Brain microvascular endothelial cell (primary cell): ENCODE measurements around the gene SGSM1.

Experiments used
- DNase-seq: peaks from one replicate; pipeline ENCODE4 v3.0.0-alpha.2; 2020
- H3K27ac ChIP-seq: fragments of 250-450 bp; sonication (Bioruptor Pico); 2 replicates; pipeline ENCODE4 v1.5.1; 2020; ENCODE audit warnings: mild to moderate bottlenecking, moderate library complexity
- H3K27me3 ChIP-seq: fragments of 250-450 bp; sonication (Bioruptor Pico); replicated peaks from 2 replicates; pipeline ENCODE4 v1.5.1; 2020; ENCODE audit warnings: mild to moderate bottlenecking
- H3K36me3 ChIP-seq: fragments of 250-450 bp; sonication (Bioruptor Pico); replicated peaks from 2 replicates; pipeline ENCODE4 v1.5.1; 2020; ENCODE audit warnings: mild to moderate bottlenecking
- H3K4me3 ChIP-seq: 2 replicates; pipeline ENCODE4 v1.5.1; 2011; ENCODE audit warnings: low read depth, mild to moderate bottlenecking, control low read depth, low read length, moderate library complexity
- CTCF ChIP-seq: IDR thresholded peaks from 2 replicates; pipeline ENCODE4 v1.5.1; 2011; ENCODE audit warnings: low read depth, mild to moderate bottlenecking, moderate library complexity, low read length, control low read depth, inconsistent platforms; ENCODE audit errors: missing control alignments
- in situ Hi-C: cut with HindIII; loops from 2 replicates; pipeline ENCODE4 v1.10.0; 2017; ENCODE audit warnings: low sequenced_read_pairs, low pct_ligation_motif_present

SGSM1 gene

GRCh38 chr22:24976442-24977218 is 170.6 kb downstream of the SGSM1 start:
- in situ Hi-C loops = no loop called here
- DNase-seq = no peak
- Histone ChIP-seq H3K36me3 (no peaks in the 10 kb centered on the region), H3K27me3 (no peaks in the 10 kb centered on the region), H3K4me3 (no peak overlapping the region), H3K27ac (no peak overlapping the region)
- TF ChIP-seq CTCF = no peak
